ENCODE measurements around the gene AASS.

DNA sequence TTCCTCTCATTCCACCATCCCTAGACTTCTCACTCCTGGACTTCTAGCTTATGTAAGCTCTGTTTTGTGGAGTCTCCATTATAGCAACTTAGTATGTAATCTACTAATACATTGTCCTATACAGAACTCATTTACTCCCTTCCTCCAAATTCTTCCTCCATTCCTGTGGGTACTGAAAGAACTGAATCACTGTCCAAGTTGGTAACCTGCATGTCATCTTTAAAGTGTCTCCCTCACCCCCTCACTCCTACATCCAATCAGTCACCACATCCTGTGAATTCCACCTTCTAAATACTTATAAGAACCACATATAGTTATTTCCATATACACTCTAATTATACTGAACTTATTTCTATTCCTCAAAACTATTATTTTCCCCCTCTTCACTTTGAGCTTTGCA, 20.3 kb downstream of the AASS start:
- TF ChIP-seq, protein P1, sequence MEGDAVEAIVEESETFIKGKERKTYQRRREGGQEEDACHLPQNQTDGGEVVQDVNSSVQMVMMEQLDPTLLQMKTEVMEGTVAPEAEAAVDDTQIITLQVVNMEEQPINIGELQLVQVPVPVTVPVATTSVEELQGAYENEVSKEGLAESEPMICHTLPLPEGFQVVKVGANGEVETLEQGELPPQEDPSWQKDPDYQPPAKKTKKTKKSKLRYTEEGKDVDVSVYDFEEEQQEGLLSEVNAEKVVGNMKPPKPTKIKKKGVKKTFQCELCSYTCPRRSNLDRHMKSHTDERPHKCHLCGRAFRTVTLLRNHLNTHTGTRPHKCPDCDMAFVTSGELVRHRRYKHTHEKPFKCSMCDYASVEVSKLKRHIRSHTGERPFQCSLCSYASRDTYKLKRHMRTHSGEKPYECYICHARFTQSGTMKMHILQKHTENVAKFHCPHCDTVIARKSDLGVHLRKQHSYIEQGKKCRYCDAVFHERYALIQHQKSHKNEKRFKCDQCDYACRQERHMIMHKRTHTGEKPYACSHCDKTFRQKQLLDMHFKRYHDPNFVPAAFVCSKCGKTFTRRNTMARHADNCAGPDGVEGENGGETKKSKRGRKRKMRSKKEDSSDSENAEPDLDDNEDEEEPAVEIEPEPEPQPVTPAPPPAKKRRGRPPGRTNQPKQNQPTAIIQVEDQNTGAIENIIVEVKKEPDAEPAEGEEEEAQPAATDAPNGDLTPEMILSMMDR (conservative IDR thresholded peaks at IDR 0.05; ENCODE audit: low read depth, low read length), result no peak
- TF ChIP-seq EZH2phosphoT487 (IDR thresholded peaks at IDR 0.05; ENCODE audit: borderline replicate concordance, low read length) (no peak), EZH2 (IDR thresholded peaks at IDR 0.05; ENCODE audit: low read length, unreplicated experiment) (no peak)
